GM21786 (cell line): ENCODE data around the gene SLX9.

Experiments
- ATAC-seq: cut with Tn5 transposase; IDR thresholded peaks from one replicate; pipeline ENCODE4 v1.9.1; 2021; ENCODE audit not compliant: unreplicated experiment

SLX9 gene

GRCh38 chr21:44988607-44989536 is 49.0 kb downstream of the SLX9 start:
- no peak for ATAC-seq

- no peak for ATAC-seq
These were observed 49.7 kb downstream of the SLX9 start for GRCh38 chr21:44989537-44989886.

GRCh38 chr21:44989943-44990780 is 50.3 kb downstream of the SLX9 start:
- ATAC-seq, result no peak

- ATAC-seq, result no peak
These were observed 51.1 kb downstream of the SLX9 start for GRCh38 chr21:44990921-44991320.

GRCh38 chr21:44991538-44992483 is 52.0 kb downstream of the SLX9 start:
- no peak for ATAC-seq

- no peak for ATAC-seq
These were observed 52.8 kb downstream of the SLX9 start for GRCh38 chr21:44992608-44993031.

- ATAC-seq, result no peak
These were observed 53.7 kb downstream of the SLX9 start for GRCh38 chr21:44993321-44994046.

GRCh38 chr21:44994047-44994694 is 54.3 kb downstream of the SLX9 start:
- ATAC-seq, result no peak

GRCh38 chr21:44994695-44995342 is 55.0 kb downstream of the SLX9 start:
- ATAC-seq, result no peak

- ATAC-seq, result no peak
These were observed 55.6 kb downstream of the SLX9 start for GRCh38 chr21:44995343-44995941.

GRCh38 chr21:44996096-44996495 is 56.3 kb downstream of the SLX9 start:
- no peak for ATAC-seq

- ATAC-seq, result no peak
These were observed 56.7 kb downstream of the SLX9 start for GRCh38 chr21:44996501-44996921.

- no peak for ATAC-seq
These were observed 57.4 kb downstream of the SLX9 start for GRCh38 chr21:44996983-44997936.

- no peak for ATAC-seq
These were observed 58.3 kb downstream of the SLX9 start for GRCh38 chr21:44998086-44998620.

GRCh38 chr21:44998621-44999427 is 59.0 kb downstream of the SLX9 start:
- ATAC-seq, result no peak

GRCh38 chr21:44999428-44999971 is 59.7 kb downstream of the SLX9 start:
- ATAC-seq, result no peak
